HCT116 (cell line): ENCODE results near the gene PPP1R12B.

Source experiments
- CTCF ChIP-seq, 3 experiments: fragments of 200-600 bp in 1 of 3; sonication (generic) in 1 of 3; IDR thresholded peaks in 2 of 3; conservative IDR thresholded peaks in 1 of 3; 2 replicates each; pipeline ENCODE4 v1.5.1; 2012 to 2017; ENCODE audit warnings: low read depth in 2 of 3, low read length in 2 of 3, antibody characterized with exemption in 1 of 3, borderline replicate concordance in 1 of 3, control low read depth in 1 of 3, mild to moderate bottlenecking in 1 of 3, mixed read lengths in 1 of 3, mixed run types in 1 of 3, moderate library complexity in 1 of 3; ENCODE audit not compliant: insufficient read depth in 1 of 3
- EZH2 ChIP-seq: fragments of 200-600 bp; sonication (generic); IDR thresholded peaks from 2 replicates; pipeline ENCODE4 v1.6.1; 2017; ENCODE audit warnings: antibody characterized with exemption, mixed run types
- POLR2A ChIP-seq: IDR thresholded peaks from 2 replicates; pipeline ENCODE4 v1.7.0; 2011; ENCODE audit warnings: borderline replicate concordance; ENCODE audit not compliant: insufficient read depth, insufficient read length; ENCODE audit errors: extremely low read depth
- YY1 ChIP-seq: IDR thresholded peaks from 2 replicates; pipeline ENCODE4 v1.6.1; 2011; ENCODE audit warnings: low read length, low read depth, moderate library complexity, mild to moderate bottlenecking; ENCODE audit not compliant: insufficient replicate concordance; ENCODE audit errors: extremely low read depth
- ZBTB33 ChIP-seq: IDR thresholded peaks from 2 replicates; pipeline ENCODE4 v1.6.1; 2011; ENCODE audit warnings: mild to moderate bottlenecking, low read length, moderate library complexity; ENCODE audit not compliant: insufficient replicate concordance; ENCODE audit errors: extremely low read depth

GRCh38 chr1:202567738-202568137, 219.2 kb downstream of the PPP1R12B start:
- TF ChIP-seq YY1, result no peak
- no peak for TF ChIP-seq ZBTB33
- no peak for TF ChIP-seq CTCF (IDR thresholded peaks at IDR 0.05 in 2 of 3, conservative IDR thresholded peaks at IDR 0.05 in 1 of 3; ENCODE audit: borderline replicate concordance in 1 of 3, insufficient read depth in 1 of 3, low read depth in 2 of 3, low read length in 2 of 3)
- TF ChIP-seq POLR2A, result no peak
- TF ChIP-seq EZH2, result no peak
